SW 1271 (cell line): ENCODE measurements around the gene ANO2.

Experiments used
- DNase-seq, 2 experiments: peaks; one replicate each; lab custom pipeline; 2025; lab: John Stamatoyannopoulos, UW

The ANO2 gene

GRCh38 chr12:5723711-5724252 lies 221.3 kb downstream of the ANO2 start:
- no peak for DNase-seq

GRCh38 chr12:5723071-5723470 lies 222.0 kb downstream of the ANO2 start:
- no peak for DNase-seq

- DNase-seq = no peak
Observed at GRCh38 chr12:5720381-5721005, 224.6 kb downstream of the ANO2 start.

- no peak for DNase-seq
Observed at GRCh38 chr12:5718680-5719079, 226.4 kb downstream of the ANO2 start.

GRCh38 chr12:5718073-5718472 lies 227.0 kb downstream of the ANO2 start:
- DNase-seq = no peak

- DNase-seq = no peak
Observed at GRCh38 chr12:5716976-5717375, 228.1 kb downstream of the ANO2 start.

GRCh38 chr12:5716201-5716600 lies 228.9 kb downstream of the ANO2 start:
- DNase-seq = no peak

GRCh38 chr12:5715021-5715420 lies 230.0 kb downstream of the ANO2 start:
- DNase-seq = no peak

- DNase-seq = no peak
Observed at GRCh38 chr12:5713599-5714081, 231.4 kb downstream of the ANO2 start.

- no peak for DNase-seq
Observed at GRCh38 chr12:5710260-5710878, 234.7 kb downstream of the ANO2 start.

- no peak for DNase-seq
Observed at GRCh38 chr12:5708371-5708770, 236.7 kb downstream of the ANO2 start.

- no peak for DNase-seq
Observed at GRCh38 chr12:5706247-5706646, 238.8 kb downstream of the ANO2 start.

GRCh38 chr12:5705791-5706190 lies 239.3 kb downstream of the ANO2 start:
- no peak for DNase-seq

- no peak for DNase-seq
Observed at GRCh38 chr12:5694759-5695409, 250.2 kb downstream of the ANO2 start.

GRCh38 chr12:5692850-5693249 lies 252.2 kb downstream of the ANO2 start:
- no peak for DNase-seq

GRCh38 chr12:5691943-5692342 lies 253.1 kb downstream of the ANO2 start:
- DNase-seq = no peak

- DNase-seq = no peak
Observed at GRCh38 chr12:5690240-5690639, 254.8 kb downstream of the ANO2 start.

GRCh38 chr12:5689773-5690172 lies 255.3 kb downstream of the ANO2 start:
- peak in 1 of 2 experiments; percentile 13 for DNase-seq

- DNase-seq = no peak
Observed at GRCh38 chr12:5688226-5688625, 256.8 kb downstream of the ANO2 start.

GRCh38 chr12:5685935-5686334 lies 259.1 kb downstream of the ANO2 start:
- DNase-seq = no peak

GRCh38 chr12:5684989-5685388 lies 260.1 kb downstream of the ANO2 start:
- no peak for DNase-seq

GRCh38 chr12:5682581-5682980 lies 262.5 kb downstream of the ANO2 start:
- DNase-seq = no peak

- DNase-seq = no peak
Observed at GRCh38 chr12:5678176-5678575, 266.9 kb downstream of the ANO2 start.
